ENCODE data around the gene SEPTIN12.

GRCh38 chr16:4733747-4734062 is 54.4 kb downstream of the SEPTIN12 start:
- TF ChIP-seq CTCF (IDR thresholded peaks at IDR 0.05) (no peak), EP300 (IDR thresholded peaks at IDR 0.05) (no peak)

Data from ovary (tissue), 3 donors.